ENCODE data around the gene CD22. TPM values are rescaled to one million over a fixed set of nuclear protein-coding genes. Genes with fewer than 3 reads are reported as not detected.

The CD22 gene
- total and polyA plus RNA-seq, 2 of the 8 experiments (the other 6 are each of a cell fraction or from before 2014, with no cell fraction given), result 0.06 to 0.60 TPM

- TF ChIP-seq RBBP5 (IDR thresholded peaks at IDR 0.05; ENCODE audit: borderline replicate concordance, low read depth, low read length), result no peak
- no peak for TF ChIP-seq KDM4A (IDR thresholded peaks at IDR 0.05; ENCODE audit: low read depth, low read length, severe bottlenecking)
- no peak for TF ChIP-seq ASH2L (IDR thresholded peaks at IDR 0.05; ENCODE audit: low read length)
- no peak for TF ChIP-seq CTCF (IDR thresholded peaks at IDR 0.05; ENCODE audit: control extremely low read depth in 1 of 3, insufficient read depth in 1 of 3, low read depth in 1 of 3, low read length in 3 of 3)
- TF ChIP-seq NRF1 (IDR thresholded peaks at IDR 0.05; ENCODE audit: low read depth, low read length), result no peak
- TF ChIP-seq CHD2 (IDR thresholded peaks at IDR 0.05; ENCODE audit: low read length), result no peak
These were observed 23.1 kb downstream of the CD22 start (continued) for GRCh38 chr19:35352177-35352447.

Measured in H1 (cell line).